Measurements from ENCODE around the gene NUDT14.

DNA sequence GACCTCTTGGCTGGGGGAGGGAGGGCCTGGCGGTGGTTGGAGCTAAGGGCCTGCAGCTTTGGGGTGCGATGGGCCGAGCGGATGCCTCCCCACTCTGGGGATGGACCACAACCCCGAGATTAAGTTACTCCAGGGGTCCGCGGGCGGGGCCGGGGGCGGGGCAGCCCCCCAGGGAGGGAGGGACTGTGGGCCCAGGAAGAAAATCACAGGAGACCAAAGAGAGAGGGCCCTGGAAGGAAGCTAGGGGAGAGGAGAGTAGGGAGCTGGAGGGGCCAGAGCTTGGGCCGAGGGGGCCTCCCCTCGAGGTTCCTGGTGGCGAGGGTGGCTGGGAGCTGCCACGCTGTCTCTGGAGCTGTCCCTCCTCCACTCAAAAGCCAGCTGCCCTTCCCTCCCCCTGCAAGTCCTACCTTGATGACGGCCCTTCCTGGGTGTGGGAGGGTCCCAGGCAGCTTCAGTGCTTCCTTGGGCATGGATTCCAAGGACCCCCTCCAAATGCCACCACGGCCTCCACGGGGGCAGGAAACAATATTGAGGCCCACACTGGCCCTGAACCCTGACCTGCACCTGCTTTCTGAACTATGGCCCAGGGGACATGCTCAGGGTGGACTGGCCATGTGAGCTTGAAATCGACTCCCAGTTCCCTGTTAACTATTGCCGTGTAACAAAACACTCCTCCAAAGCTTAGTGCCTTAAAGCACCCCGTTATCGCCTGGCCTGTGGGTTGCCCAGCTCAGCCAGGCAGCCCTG, 610 bp upstream of the NUDT14 start:
- TF ChIP-seq, protein P1, sequence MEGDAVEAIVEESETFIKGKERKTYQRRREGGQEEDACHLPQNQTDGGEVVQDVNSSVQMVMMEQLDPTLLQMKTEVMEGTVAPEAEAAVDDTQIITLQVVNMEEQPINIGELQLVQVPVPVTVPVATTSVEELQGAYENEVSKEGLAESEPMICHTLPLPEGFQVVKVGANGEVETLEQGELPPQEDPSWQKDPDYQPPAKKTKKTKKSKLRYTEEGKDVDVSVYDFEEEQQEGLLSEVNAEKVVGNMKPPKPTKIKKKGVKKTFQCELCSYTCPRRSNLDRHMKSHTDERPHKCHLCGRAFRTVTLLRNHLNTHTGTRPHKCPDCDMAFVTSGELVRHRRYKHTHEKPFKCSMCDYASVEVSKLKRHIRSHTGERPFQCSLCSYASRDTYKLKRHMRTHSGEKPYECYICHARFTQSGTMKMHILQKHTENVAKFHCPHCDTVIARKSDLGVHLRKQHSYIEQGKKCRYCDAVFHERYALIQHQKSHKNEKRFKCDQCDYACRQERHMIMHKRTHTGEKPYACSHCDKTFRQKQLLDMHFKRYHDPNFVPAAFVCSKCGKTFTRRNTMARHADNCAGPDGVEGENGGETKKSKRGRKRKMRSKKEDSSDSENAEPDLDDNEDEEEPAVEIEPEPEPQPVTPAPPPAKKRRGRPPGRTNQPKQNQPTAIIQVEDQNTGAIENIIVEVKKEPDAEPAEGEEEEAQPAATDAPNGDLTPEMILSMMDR (conservative IDR thresholded peaks at IDR 0.05), result no peak
- no peak for TF ChIP-seq EZH2 (IDR thresholded peaks at IDR 0.05; ENCODE audit: low read depth)
